ENCODE results near the gene R3HDM1. TPM values are rescaled to one million over a fixed set of nuclear protein-coding genes. Genes with fewer than 3 reads are reported as not detected.

The R3HDM1 gene
- polyA plus RNA-seq, 1 donor from 2014 or later, result 30.3 TPM

DNA sequence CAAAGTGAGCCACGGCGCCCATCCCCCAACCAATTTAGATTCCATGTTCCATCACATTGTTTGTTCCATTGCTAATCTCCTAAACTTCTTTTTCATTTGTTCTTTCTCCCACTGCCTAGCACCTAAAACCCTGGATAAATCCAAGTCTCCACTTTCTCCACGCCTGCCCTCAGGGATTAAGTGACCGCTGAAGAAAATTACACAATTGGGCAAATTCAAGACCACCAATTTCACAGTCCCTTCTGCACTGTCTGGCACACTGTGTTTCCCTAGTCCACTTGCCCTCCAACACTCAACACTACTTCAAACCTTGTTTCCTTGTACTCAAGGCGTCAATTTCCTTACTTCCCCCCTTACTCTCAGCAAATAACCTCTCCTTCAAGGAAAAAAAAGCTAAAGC lies 205.3 kb downstream of the R3HDM1 start:
- H3K27me3 ChIP-seq (ENCODE audit: insufficient read depth, low read depth, low read length), result no peaks in the 10 kb centered on the region
- H3F3A ChIP-seq (ENCODE audit: insufficient read depth, low read length, poor library complexity, severe bottlenecking), result no peaks in the 10 kb centered on the region
- no peak overlapping the region for H3K4me2 ChIP-seq (ENCODE audit: low read length)
- no peaks in the 10 kb centered on the region for H3K36me3 ChIP-seq (ENCODE audit: insufficient read depth, low read length)
- TF ChIP-seq EP300 (conservative IDR thresholded peaks at IDR 0.05; ENCODE audit: poor library complexity, severe bottlenecking), result no peak
- H2AFZ ChIP-seq (ENCODE audit: low read depth, low read length), result no peak overlapping the region
- H3K4me3 ChIP-seq (ENCODE audit: low read length), result no peak overlapping the region
- no peaks in the 10 kb centered on the region for H3K79me2 ChIP-seq (replicated peaks; ENCODE audit: insufficient read depth, low read length)
- no peaks in the 10 kb centered on the region for H3K9me2 ChIP-seq (ENCODE audit: insufficient read depth, low read length)
- no peak overlapping the region for H3K27ac ChIP-seq (ENCODE audit: low read length)
- H3K9ac ChIP-seq (ENCODE audit: low read length), result no peak overlapping the region
- no peaks in the 10 kb centered on the region for H4K20me1 ChIP-seq (ENCODE audit: insufficient read depth)
- no peaks in the 10 kb centered on the region for H3K9me3 ChIP-seq (ENCODE audit: low read length)

DNA sequence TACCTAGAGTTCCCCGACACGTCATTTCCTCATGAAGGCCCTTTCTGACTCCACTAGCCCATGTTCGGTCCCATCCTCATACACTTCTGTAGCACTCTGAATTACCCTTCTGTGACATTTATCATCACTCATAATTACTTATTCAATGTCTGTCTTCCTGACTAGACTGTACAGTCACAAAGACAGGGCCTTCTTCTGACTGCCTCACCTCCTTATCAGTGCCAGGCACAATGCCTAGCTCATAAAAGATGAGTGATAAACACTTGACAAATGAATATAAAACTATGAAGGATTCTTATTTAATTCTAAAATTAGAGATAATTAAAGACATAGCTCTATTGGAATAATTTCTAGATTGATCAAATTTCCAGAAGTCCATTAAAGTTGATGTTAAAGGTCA lies 208.9 kb downstream of the R3HDM1 start:
- no peaks in the 10 kb centered on the region for H3K27me3 ChIP-seq (ENCODE audit: insufficient read depth, low read depth, low read length)
- H3K4me3 ChIP-seq (ENCODE audit: low read length), result no peak overlapping the region
- no peaks in the 10 kb centered on the region for H3K9me3 ChIP-seq (ENCODE audit: low read length)
- TF ChIP-seq REST (IDR thresholded peaks at IDR 0.05; ENCODE audit: borderline replicate concordance) (no peak), EZH2 (IDR thresholded peaks at IDR 0.05; ENCODE audit: borderline replicate concordance, insufficient read depth, low read length, poor library complexity, severe bottlenecking) (no peak), MXI1 (conservative IDR thresholded peaks at IDR 0.05; ENCODE audit: poor library complexity, severe bottlenecking) (no peak), TAF1 (IDR thresholded peaks at IDR 0.05; ENCODE audit: low read depth) (no peak), RAD21 (conservative IDR thresholded peaks at IDR 0.05) (no peak), CTCF (IDR thresholded peaks at IDR 0.05; ENCODE audit: poor library complexity, severe bottlenecking) (no peak), EP300 (conservative IDR thresholded peaks at IDR 0.05; ENCODE audit: poor library complexity, severe bottlenecking) (no peak), SMC3 (conservative IDR thresholded peaks at IDR 0.05; ENCODE audit: poor library complexity) (no peak), POLR2AphosphoS5 (IDR thresholded peaks at IDR 0.05) (no peak)
- peaks cover 30% of the 10 kb centered on the region for H3K79me2 ChIP-seq (replicated peaks; ENCODE audit: insufficient read depth, low read length)
- no peak overlapping the region for H3K4me2 ChIP-seq (ENCODE audit: low read length)
- no peak overlapping the region for H3K27ac ChIP-seq (ENCODE audit: low read length)
- H3K36me3 ChIP-seq (ENCODE audit: insufficient read depth, low read length), result peaks cover 3% of the 10 kb centered on the region
- no peaks in the 10 kb centered on the region for H4K20me1 ChIP-seq (ENCODE audit: insufficient read depth)
- H3K9ac ChIP-seq (ENCODE audit: low read length), result no peak overlapping the region
- H3F3A ChIP-seq (ENCODE audit: insufficient read depth, low read length, poor library complexity, severe bottlenecking), result peaks cover 4% of the 10 kb centered on the region
- H3K9me2 ChIP-seq (ENCODE audit: insufficient read depth, low read length), result no peaks in the 10 kb centered on the region
- no peak overlapping the region for H2AFZ ChIP-seq (ENCODE audit: low read depth, low read length)

- TF ChIP-seq RAD21 (conservative IDR thresholded peaks at IDR 0.05) (no peak), CTCF (IDR thresholded peaks at IDR 0.05; ENCODE audit: poor library complexity, severe bottlenecking) (no peak), EP300 (conservative IDR thresholded peaks at IDR 0.05; ENCODE audit: poor library complexity, severe bottlenecking) (no peak), MXI1 (conservative IDR thresholded peaks at IDR 0.05; ENCODE audit: poor library complexity, severe bottlenecking) (no peak)
- Histone ChIP-seq H4K20me1 (ENCODE audit: insufficient read depth) (no peaks in the 10 kb centered on the region), H3K9ac (ENCODE audit: low read length) (no peak overlapping the region), H2AFZ (ENCODE audit: low read depth, low read length) (peak overlapping the region; percentile 46), H3K4me3 (ENCODE audit: low read length) (peak overlapping the region; percentile 89), H3F3A (ENCODE audit: insufficient read depth, low read length, poor library complexity, severe bottlenecking) (peaks cover 4% of the 10 kb centered on the region), H3K79me2 (replicated peaks; ENCODE audit: insufficient read depth, low read length) (peaks cover 38% of the 10 kb centered on the region), H3K27ac (ENCODE audit: low read length) (peak overlapping the region; percentile 98), H3K9me2 (ENCODE audit: insufficient read depth, low read length) (no peaks in the 10 kb centered on the region), H3K9me3 (ENCODE audit: low read length) (no peaks in the 10 kb centered on the region), H3K4me2 (ENCODE audit: low read length) (no peak overlapping the region), H3K27me3 (ENCODE audit: insufficient read depth, low read depth, low read length) (no peaks in the 10 kb centered on the region), H3K36me3 (ENCODE audit: insufficient read depth, low read length) (peaks cover 3% of the 10 kb centered on the region)
Measured at GRCh38 chr2:135741043-135741394, 209.7 kb downstream of the R3HDM1 start.
